Fibroblast of lung (primary cell): ENCODE measurements around the gene RPL22L1.

Source experiments
- CTCF ChIP-seq, 2 donors: IDR thresholded peaks in 1 of 2; conservative IDR thresholded peaks in 1 of 2; 1 replicate in 1 of 2; 2 replicates in 1 of 2; pipeline ENCODE4 v1.5.1; 2011 to 2012; ENCODE audit warnings: low read length in 2 of 2, control low read depth in 1 of 2, inconsistent platforms in 1 of 2, low read depth in 1 of 2, mild to moderate bottlenecking in 1 of 2
- EZH2 ChIP-seq: IDR thresholded peaks from 2 replicates; pipeline ENCODE4 v1.5.1; 2012; ENCODE audit warnings: low read length, control low read depth, mild to moderate bottlenecking; ENCODE audit errors: missing control alignments

GRCh38 chr3:170836491-170836890 lies 33.5 kb downstream of the RPL22L1 start:
- TF ChIP-seq CTCF (conservative IDR thresholded peaks at IDR 0.05 in 1 of 2, IDR thresholded peaks at IDR 0.05 in 1 of 2; ENCODE audit: low read depth in 1 of 2, low read length in 2 of 2) (no peak), EZH2 (no peak)
